HG02571 (cell line): ENCODE data around the gene PADI3.

Source experiments
- ATAC-seq: cut with Tn5 transposase; IDR thresholded peaks from one replicate; pipeline ENCODE4 v1.9.1; 2021; ENCODE audit warnings: mild to moderate bottlenecking, moderate library complexity; ENCODE audit not compliant: unreplicated experiment

The PADI3 gene

GRCh38 chr1:17270891-17271765, 22.2 kb downstream of the PADI3 start:
- no peak for ATAC-seq

GRCh38 chr1:17272066-17272465, 23.2 kb downstream of the PADI3 start:
- ATAC-seq = no peak

DNA sequence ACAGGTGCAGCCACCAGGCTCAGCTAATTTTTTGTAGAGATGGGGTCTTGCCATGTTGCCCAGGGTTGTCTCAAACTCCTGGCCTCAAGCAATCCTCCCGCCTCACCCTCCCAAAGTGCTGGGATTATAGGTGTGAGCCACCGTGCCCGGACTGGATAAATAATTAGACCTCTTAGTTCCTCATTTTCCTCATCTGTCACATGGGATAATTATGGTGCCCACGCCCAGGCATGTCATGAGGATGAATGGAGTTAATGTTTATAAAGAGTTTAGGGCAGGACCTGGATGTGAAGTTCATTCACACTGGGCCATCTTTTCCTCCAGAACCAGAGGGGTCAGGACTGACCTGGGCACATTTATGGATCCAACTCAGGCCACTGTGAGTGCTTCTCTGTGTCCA, 23.7 kb downstream of the PADI3 start:
- ATAC-seq = no peak

- no peak for ATAC-seq
Observed at GRCh38 chr1:17273096-17273495, 24.2 kb downstream of the PADI3 start.

DNA sequence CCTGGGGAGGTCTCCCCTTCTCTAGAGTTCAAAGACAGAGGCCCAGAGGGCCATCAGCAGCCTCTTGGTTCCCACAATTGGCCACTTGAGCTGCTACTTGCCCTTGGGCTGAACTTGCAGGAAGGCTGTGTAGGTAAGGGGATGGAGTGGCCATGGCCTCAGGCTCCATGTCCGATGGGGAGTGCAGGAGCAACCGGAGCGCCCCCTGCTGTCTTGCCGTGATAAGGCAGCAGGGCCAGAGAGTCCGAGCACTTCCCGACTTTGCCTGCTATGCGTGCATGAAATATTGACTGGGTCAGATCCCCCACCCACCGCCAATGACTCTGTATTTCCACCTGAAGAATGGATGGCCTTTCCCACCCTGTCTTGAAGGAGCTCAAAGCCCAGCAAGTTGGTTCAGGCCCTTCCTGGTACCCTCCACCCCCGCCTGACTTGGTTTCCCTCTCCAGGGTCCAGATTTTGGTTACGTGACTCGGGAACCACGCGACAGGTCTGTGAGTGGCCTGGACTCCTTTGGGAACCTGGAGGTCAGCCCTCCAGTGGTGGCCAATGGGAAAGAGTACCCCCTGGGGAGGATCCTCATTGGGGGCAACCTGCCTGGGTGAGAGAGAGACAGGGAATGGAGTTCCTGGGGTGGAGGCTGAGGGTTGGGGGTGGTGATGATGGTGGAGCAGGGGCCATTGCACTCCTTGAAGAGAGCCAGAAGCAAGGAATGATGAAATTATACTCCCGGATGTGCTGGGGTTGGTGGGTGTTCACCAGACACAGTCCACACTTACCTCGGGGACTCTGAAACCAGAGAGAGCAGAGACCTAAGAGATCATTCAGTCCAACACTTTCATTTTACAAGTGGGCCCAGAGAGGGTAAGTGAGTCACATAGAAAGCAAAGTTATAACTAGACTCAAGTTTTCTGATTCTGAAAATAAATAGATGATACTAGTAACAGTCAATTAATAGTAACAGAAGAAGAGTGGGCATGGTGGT, 25.6 kb downstream of the PADI3 start:
- no peak for ATAC-seq

DNA sequence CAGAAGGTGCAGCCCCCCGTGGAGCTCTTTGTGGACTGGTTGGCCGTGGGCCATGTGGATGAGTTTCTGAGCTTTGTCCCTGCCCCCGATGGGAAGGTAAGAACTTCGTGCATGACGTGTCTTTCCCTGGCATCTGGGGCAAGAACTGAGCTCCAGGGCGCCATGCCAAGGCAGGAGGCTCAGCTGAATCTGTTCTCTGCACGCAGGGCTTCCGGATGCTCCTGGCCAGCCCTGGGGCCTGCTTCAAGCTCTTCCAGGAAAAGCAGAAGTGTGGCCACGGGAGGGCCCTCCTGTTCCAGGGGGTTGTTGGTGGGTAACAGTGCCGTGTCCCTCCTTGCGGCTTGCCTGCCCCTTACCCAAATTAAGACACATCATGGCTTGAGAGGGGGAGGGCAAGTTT, 27.7 kb downstream of the PADI3 start:
- ATAC-seq = no peak

GRCh38 chr1:17277511-17278159, 28.7 kb downstream of the PADI3 start:
- no peak for ATAC-seq

GRCh38 chr1:17278996-17279830, 30.3 kb downstream of the PADI3 start:
- ATAC-seq = no peak

DNA sequence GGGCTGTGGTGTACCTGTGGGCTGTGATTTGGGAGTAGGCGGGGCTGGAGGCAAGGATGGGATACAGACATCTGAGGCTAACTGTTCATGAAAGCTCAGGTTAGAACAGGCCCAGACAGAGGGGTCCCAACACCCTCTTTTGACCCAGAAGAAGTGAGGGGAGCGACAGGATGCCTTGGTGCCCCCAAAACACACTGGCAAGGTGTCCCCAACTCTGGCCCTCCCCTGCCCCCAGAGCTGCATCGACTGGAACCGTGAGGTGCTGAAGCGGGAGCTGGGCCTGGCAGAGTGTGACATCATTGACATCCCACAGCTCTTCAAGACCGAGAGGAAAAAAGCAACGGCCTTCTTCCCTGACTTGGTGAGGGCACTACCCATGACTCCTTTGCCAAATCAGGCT, 31.5 kb downstream of the PADI3 start:
- no peak for ATAC-seq

DNA sequence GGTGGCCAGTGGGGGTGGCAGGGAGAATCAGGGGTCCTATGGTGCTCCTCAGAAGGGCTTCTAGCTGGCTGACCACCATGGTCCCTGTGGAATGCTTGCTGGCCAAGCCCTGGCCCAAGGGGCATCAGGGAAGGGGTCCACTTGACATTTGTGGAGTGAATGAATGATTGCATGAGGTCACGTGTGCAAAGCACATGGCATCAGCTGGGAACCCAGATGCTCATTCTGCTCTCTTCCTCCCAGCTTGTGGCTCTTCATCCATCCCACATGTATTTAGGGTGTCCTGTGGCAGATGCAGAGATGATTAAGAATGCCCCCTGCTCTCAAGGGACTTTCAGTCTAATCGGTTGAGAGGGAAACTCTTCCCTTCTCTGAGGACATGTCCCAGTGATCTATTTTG, 32.0 kb downstream of the PADI3 start:
- ATAC-seq = no peak

GRCh38 chr1:17281775-17282181, 32.9 kb downstream of the PADI3 start:
- no peak for ATAC-seq

- ATAC-seq = no peak
Observed at GRCh38 chr1:17282836-17283235, 33.9 kb downstream of the PADI3 start.

GRCh38 chr1:17286646-17287045, 37.7 kb downstream of the PADI3 start:
- ATAC-seq = no peak

GRCh38 chr1:17287130-17287776, 38.4 kb downstream of the PADI3 start:
- ATAC-seq = no peak

- ATAC-seq = no peak
Observed at GRCh38 chr1:17289721-17290120, 40.8 kb downstream of the PADI3 start.

GRCh38 chr1:17290553-17290952, 41.7 kb downstream of the PADI3 start:
- no peak for ATAC-seq

GRCh38 chr1:17292299-17293160, 43.6 kb downstream of the PADI3 start:
- no peak for ATAC-seq

DNA sequence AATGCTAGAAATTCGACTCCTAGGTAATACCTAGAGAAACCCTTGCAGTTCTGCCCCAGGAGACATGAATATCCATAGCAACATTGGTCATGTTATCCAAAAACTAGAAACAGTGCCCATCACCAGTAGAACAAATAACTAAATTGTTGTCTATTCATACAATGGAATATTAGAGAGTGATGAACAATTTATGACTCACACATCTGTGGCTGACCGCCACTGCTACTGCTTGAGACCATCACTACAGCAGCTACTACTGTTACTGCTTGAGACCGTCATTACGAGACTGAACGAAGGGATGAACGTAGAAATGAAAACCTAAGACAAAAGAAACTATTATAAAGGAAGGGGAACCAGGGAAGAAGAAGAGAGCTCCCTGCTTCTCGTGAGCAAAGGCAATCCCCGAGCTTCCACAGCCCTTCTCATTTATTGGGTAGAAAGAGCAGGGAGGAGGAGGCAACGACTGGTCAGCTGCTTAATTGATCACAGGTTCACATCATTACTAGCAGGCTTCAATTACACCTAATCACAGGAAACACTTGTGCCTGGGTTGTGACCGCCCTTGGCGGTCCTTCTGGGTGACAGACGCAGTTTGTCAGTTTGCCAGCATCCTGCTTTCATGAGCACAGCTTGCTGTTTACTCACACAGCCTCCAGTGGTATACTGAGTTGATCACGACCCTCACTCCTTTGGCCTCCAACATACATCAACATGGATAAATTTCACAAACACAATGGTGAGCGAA, 45.0 kb downstream of the PADI3 start:
- no peak for ATAC-seq
